ENCODE measurements around the gene LOXL3. TPM values are rescaled to one million over a fixed set of nuclear protein-coding genes. Genes with fewer than 3 reads are reported as not detected.

LOXL3 gene
- total RNA-seq, 1 experiment from 2014 or later = 4.1 TPM

DNA sequence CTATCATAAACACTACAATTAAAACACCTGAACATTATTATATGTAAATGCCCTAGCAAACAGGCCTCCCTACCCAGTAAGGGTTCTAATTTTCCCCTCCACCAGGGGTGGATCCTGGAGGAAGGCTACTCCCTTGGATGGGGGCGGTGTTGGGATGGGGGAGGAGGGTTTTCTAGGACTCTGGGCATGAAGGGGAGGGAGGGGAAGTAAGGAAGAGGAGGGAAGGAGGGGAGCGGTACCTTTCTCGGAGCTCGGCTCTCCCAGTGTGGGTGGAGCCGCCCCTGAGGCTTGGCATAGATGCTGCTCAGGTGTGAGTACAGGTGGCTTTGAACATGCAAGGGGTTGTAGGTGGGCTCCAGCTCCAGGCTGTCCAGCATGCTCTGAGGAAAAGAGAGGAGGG lies 6.2 kb upstream of the LOXL3 start:
- TF ChIP-seq EZH2phosphoT487 (IDR thresholded peaks at IDR 0.05; ENCODE audit: borderline replicate concordance) (no peak), YY1 (IDR thresholded peaks at IDR 0.05; ENCODE audit: extremely low read depth, insufficient replicate concordance, low read depth, low read length) (no peak), CEBPB (IDR thresholded peaks at IDR 0.05; ENCODE audit: low read depth) (no peak), SP1 (IDR thresholded peaks at IDR 0.05; ENCODE audit: low read depth) (no peak), SIN3A (IDR thresholded peaks at IDR 0.05; ENCODE audit: low read depth) (no peak), ELF1 (IDR thresholded peaks at IDR 0.05; ENCODE audit: borderline replicate concordance, low read depth) (no peak), TCF7L2 (IDR thresholded peaks at IDR 0.05; ENCODE audit: borderline replicate concordance, extremely low read depth, insufficient read depth, insufficient read length) (no peak), POLR2A (IDR thresholded peaks at IDR 0.05; ENCODE audit: borderline replicate concordance, extremely low read depth, insufficient read depth, insufficient read length) (no peak), EGR1 (IDR thresholded peaks at IDR 0.05; ENCODE audit: low read depth) (no peak), MAX (IDR thresholded peaks at IDR 0.05) (no peak), CBX3 (IDR thresholded peaks at IDR 0.05; ENCODE audit: low read depth) (no peak)
- TF ChIP-seq, protein P1, sequence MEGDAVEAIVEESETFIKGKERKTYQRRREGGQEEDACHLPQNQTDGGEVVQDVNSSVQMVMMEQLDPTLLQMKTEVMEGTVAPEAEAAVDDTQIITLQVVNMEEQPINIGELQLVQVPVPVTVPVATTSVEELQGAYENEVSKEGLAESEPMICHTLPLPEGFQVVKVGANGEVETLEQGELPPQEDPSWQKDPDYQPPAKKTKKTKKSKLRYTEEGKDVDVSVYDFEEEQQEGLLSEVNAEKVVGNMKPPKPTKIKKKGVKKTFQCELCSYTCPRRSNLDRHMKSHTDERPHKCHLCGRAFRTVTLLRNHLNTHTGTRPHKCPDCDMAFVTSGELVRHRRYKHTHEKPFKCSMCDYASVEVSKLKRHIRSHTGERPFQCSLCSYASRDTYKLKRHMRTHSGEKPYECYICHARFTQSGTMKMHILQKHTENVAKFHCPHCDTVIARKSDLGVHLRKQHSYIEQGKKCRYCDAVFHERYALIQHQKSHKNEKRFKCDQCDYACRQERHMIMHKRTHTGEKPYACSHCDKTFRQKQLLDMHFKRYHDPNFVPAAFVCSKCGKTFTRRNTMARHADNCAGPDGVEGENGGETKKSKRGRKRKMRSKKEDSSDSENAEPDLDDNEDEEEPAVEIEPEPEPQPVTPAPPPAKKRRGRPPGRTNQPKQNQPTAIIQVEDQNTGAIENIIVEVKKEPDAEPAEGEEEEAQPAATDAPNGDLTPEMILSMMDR (IDR thresholded peaks at IDR 0.05 in 2 of 3, conservative IDR thresholded peaks at IDR 0.05 in 1 of 3; ENCODE audit: borderline replicate concordance in 1 of 3, insufficient read depth in 1 of 3, low read depth in 2 of 3, low read length in 2 of 3) = no peak
- CTCF ChIA-PET = no interaction called here
- H3K9me2 ChIP-seq (ENCODE audit: insufficient read depth) = no peaks in the 10 kb centered on the region
- no peaks in the 10 kb centered on the region for H3K9me3 ChIP-seq (ENCODE audit: control insufficient read depth in 1 of 2, insufficient read depth in 1 of 2, low read depth in 1 of 2, low read length in 2 of 2)
- H3K27me3 ChIP-seq (ENCODE audit: insufficient read depth, low read length) = no peaks in the 10 kb centered on the region
- no peak overlapping the region for H3K4me3 ChIP-seq (replicated peaks in 1 of 2; ENCODE audit: low read depth in 1 of 2, low read length in 2 of 2)
- H3K4me1 ChIP-seq (ENCODE audit: control insufficient read depth in 1 of 2, insufficient read depth in 2 of 2, low read length in 2 of 2) = peaks cover 5 to 29% of the 10 kb centered on the region in 2 experiments; a peak in 3 of 4 replicates
- no peak overlapping the region for H3K9ac ChIP-seq (ENCODE audit: low read length)
- POLR2A ChIA-PET = no interaction called here
- H3K79me2 ChIP-seq (ENCODE audit: insufficient read depth, low read length) = peaks cover 6% of the 10 kb centered on the region; the same call in 1 of the 2 replicates
- DNase-seq (ENCODE audit: low read depth, low spot score) (no peak), ATAC-seq (no peak)
- BruUV-seq (replicated peaks) = no TSS peak
- no peak overlapping the region for H2AFZ ChIP-seq (ENCODE audit: low read depth, low read length, poor library complexity, severe bottlenecking)
- RAD21 ChIA-PET (ENCODE audit: low non-redundant PET in 1 of 2, low total read pairs in 2 of 2, uncharacterized antibody in 2 of 2, unreplicated experiment in 2 of 2) = no interaction called here
- no peak overlapping the region for H3K27ac ChIP-seq (ENCODE audit: low read depth, low read length)
- intact Hi-C loops (cut with micrococcal nuclease) = no loop called here
- H3K4me2 ChIP-seq (ENCODE audit: low read length) = no peak overlapping the region
- no peaks in the 10 kb centered on the region for H4K20me1 ChIP-seq (ENCODE audit: insufficient read depth)
- peaks cover 7 to 9% of the 10 kb centered on the region in 2 experiments; a peak in 3 of 4 replicates for H3K36me3 ChIP-seq (ENCODE audit: control insufficient read depth in 1 of 2, insufficient read depth in 2 of 2, low read length in 2 of 2)
